ENCODE results near the gene LRFN5. TPM values are rescaled to one million over a fixed set of nuclear protein-coding genes. Genes with fewer than 3 reads are reported as not detected.

LRFN5 gene
- total RNA-seq, 4 donors from 2014 or later: 0.19 to 2.3 (median 0.81) TPM

DNA sequence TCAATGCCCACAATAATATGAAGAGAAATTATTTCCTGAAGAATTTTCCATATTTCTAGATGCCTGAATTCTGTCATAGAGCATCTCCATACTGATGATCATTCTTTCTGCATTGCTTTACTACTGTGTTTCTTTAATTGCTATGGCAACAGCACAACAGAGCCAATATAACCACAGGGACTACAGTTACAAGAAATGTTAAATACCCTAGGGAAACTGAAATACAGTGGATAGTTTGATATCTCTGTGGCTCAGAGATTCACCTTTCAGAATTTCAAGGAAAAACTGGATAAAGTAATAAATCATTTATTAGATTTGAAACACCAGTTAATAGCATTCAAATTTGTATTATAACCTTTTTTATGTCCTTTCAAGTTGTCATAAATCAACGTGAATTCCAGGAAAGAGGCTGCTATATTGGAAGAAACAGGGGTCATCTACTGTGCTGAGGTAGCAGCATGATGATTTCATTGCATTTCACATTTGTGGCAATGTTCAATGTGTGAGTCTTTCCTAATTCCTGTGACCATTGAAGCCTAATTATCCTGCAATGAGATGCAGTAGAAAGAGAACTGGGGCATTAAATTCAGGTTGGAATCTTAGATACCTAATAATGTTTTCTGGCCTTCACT is 267.1 kb downstream of the LRFN5 start:
- TF ChIP-seq, protein P1, sequence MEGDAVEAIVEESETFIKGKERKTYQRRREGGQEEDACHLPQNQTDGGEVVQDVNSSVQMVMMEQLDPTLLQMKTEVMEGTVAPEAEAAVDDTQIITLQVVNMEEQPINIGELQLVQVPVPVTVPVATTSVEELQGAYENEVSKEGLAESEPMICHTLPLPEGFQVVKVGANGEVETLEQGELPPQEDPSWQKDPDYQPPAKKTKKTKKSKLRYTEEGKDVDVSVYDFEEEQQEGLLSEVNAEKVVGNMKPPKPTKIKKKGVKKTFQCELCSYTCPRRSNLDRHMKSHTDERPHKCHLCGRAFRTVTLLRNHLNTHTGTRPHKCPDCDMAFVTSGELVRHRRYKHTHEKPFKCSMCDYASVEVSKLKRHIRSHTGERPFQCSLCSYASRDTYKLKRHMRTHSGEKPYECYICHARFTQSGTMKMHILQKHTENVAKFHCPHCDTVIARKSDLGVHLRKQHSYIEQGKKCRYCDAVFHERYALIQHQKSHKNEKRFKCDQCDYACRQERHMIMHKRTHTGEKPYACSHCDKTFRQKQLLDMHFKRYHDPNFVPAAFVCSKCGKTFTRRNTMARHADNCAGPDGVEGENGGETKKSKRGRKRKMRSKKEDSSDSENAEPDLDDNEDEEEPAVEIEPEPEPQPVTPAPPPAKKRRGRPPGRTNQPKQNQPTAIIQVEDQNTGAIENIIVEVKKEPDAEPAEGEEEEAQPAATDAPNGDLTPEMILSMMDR (IDR thresholded peaks at IDR 0.05; ENCODE audit: low read depth): no peak

DNA sequence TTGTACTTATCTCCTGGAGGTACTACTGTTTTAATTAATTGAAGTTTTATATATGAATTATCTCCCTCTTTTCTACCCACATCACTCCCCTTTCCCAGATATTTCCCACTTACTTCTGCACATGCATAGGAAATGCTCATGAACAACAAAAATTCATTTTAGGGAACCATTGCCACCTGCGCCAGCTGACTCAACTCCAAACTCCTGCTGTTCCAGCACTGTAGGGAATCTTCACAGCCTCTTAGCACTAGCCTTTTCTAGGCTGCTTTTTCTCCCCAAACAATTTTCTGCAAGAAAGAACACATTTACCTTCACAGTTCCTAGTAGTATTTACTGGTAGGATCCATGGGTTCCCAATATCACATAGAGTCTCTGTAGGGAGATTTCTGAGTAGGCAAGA is 268.4 kb downstream of the LRFN5 start:
- TF ChIP-seq, protein P1 (IDR thresholded peaks at IDR 0.05; ENCODE audit: low read depth): no peak

DNA sequence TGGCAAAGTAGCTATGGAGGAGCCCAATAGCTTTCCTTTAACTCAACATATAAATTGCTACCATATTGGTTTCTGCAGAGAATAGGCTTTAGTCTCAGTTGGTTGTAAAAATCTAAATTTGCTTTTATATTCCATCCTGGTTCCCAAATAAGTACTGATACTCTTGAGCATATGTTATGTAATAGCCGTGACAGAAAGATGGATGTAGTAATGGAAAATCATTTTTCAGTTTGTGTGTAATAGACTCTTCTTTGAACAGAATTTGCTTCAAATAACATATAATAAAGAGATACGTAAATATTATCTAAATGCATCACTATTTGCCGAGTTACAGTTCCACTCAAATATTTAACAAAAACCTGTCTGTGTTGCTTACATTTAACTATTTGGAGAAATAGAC is 271.6 kb downstream of the LRFN5 start:
- TF ChIP-seq, protein P1 (IDR thresholded peaks at IDR 0.05; ENCODE audit: low read depth): no peak

DNA sequence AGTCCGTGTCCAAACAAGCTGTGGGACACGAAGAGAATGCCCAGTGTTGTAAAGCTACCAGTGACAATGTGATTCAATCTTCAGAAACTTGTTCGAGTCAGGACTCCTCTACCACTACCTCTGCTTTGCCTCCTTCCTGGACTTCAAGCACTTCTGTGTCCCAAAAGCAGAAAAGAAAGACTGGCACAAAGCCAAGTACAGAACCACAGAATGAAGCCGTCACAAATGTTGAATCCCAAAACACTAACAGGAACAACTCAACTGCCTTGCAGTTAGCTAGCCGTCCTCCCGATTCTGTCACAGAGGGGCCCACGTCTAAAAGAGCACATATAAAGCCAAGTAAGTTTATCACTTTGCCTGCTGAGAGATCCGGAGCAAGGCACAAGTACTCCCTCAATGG is 284.9 kb downstream of the LRFN5 start:
- TF ChIP-seq, protein P1 (IDR thresholded peaks at IDR 0.05; ENCODE audit: low read depth): no peak

DNA sequence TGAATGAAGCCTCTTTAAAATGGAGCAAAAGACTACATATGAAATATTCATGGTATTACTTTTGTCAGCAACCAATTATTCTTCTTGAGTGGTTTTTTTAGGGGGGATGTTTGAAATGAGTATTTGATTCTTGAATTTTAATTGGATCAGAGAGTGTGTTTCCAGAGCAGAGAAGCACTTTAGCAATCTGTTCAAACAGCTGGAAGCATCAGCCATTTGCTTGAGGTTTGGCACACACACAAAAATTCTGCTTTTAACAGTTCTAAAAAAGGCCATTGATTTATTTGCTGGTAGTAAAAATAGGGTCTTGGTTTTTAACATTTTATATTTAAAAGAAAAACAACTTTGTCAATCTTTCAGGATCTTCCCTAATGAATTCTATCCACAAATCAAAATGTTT is 292.7 kb downstream of the LRFN5 start:
- TF ChIP-seq, protein P1 (IDR thresholded peaks at IDR 0.05; ENCODE audit: low read depth): no peak

DNA sequence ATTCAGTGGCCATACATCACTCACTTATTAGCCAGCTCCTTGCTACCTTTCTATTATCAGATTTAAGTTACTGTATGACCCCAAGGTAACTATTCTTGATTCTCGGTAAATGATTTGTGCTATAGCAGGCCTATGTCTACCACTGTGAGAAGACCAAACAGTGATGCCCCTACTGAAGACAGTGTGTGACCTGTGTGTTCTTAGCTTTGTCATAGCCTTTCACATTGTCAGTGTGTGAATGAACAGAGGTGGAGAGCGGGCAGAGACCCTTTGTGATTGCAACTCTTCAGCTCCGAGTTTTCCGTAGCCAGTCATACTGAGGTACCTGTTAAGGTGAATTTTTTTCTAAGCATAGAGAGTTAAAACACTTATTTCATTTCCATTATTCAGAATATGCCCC is 294.0 kb downstream of the LRFN5 start:
- TF ChIP-seq, protein P1 (IDR thresholded peaks at IDR 0.05; ENCODE audit: low read depth): no peak

DNA sequence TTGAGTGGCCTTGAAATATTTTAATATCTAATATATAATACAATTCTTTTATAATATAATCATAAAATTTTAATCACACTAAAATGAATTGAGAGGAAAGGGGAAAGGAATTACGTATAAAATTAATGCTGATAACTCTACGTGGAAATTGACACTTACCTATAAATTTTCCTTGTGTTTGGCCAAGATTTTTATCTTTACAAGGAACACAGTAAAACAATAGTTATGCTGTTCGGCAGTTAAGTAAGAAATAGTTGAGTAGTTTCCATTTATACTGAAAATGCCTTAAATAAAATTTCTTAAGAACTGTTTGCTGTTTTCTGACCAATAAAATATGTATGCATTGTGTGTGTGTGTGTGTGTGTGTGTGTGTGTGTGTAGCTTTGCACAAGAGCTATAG is 294.4 kb downstream of the LRFN5 start:
- TF ChIP-seq, protein P1 (IDR thresholded peaks at IDR 0.05; ENCODE audit: low read depth): no peak

Data from subcutaneous adipose tissue (tissue), 4 donors.